ENCODE results near the gene KRTAP6-2. TPM values are rescaled to one million over a fixed set of nuclear protein-coding genes. Genes with fewer than 3 reads are reported as not detected.

The KRTAP6-2 gene
- total and polyA plus RNA-seq, 10 of the 15 experiments (the other 5 are each of a cell fraction or from before 2014, with no cell fraction given) = not detected

- TF ChIP-seq CBFB (IDR thresholded peaks at IDR 0.05; ENCODE audit: low read depth) = no peak
- TF ChIP-seq IKZF2 (IDR thresholded peaks at IDR 0.05) = no peak
These were observed 21.4 kb upstream of the KRTAP6-2 start (continued) for GRCh38 chr21:30620080-30620479.

DNA sequence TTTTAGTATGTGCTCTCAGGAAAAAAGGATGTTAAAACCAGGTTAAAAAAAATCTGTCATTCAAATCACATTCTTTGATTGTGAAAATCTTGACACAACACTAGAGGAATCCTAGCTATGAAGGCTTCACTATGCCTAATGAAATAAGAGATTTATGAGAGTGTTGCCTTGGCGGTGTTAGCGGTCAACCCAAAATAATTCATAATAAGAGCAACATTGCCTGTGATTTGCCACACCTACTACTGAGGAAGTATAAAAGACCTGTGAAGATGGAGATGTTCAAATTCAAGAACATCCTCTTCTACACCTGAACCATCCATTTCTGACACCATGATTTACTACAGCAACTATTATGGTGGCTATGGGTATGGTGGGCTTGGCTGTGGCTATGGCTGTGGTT is 17.4 kb upstream of the KRTAP6-2 start, which contains the start of gene KRTAP20-1:
Gene KRTAP20-1, plus strand, starts transcription at position 301 of the 400 bp plus-strand sequence. Its CDS starts 30 bp downstream, at position 331.
- POLR2A ChIA-PET = no interaction called here
- Histone ChIP-seq H3K79me2 (ENCODE audit: control insufficient read depth, insufficient read depth, low read length) (no peaks in the 10 kb centered on the region), H3K27ac (ENCODE audit: control insufficient read depth, insufficient read depth) (no peak within 1 kb of the TSS), H4K20me1 (ENCODE audit: control insufficient read depth, insufficient read depth) (no peaks in the 10 kb centered on the region), H3K36me3 (ENCODE audit: control insufficient read depth in 2 of 2, insufficient read depth in 2 of 2, low read length in 1 of 2) (no peaks in the 10 kb centered on the region), H3K4me1 (ENCODE audit: control insufficient read depth, insufficient read depth, low read length) (no peaks in the 10 kb centered on the region), H3K27me3 (replicated peaks in 1 of 2; ENCODE audit: control insufficient read depth in 2 of 2, insufficient read depth in 2 of 2, low read length in 1 of 2) (no peaks in the 10 kb centered on the region), H3K4me3 (no peak within 1 kb of the TSS), H3K9ac (ENCODE audit: control insufficient read depth, insufficient read depth, low read length) (no peak within 1 kb of the TSS), H3K9me3 (replicated peaks; ENCODE audit: control insufficient read depth, insufficient read depth, low read length) (no peaks in the 10 kb centered on the region), H3K4me2 (ENCODE audit: control insufficient read depth, insufficient read depth) (no peak within 1 kb of the TSS), H2AFZ (ENCODE audit: control insufficient read depth, low read depth, low read length) (no peak within 1 kb of the TSS)
- intact Hi-C loops (cut with micrococcal nuclease; ENCODE audit: unreplicated experiment) (no loop called here), in situ Hi-C loops (cut with MboI) (no loop called here)
- no TSS peak for BruUV-seq (replicated peaks)
- SMC1A ChIA-PET (ENCODE audit: uncharacterized antibody, unreplicated experiment) = no interaction called here
- WGBS (ENCODE audit: insufficient coverage, insufficient replicate concordance, low lambda C conversion rate, missing lambda C conversion rate) = 95% methylated on average over 2 of the region's 2 CpGs
- no peak for FAIRE-seq
- CTCF ChIA-PET = interaction anchor here (1.6 kb wide), 1 partner anchor 115 kb away, joined by 3 read pairs; no protein-coding TSS in a partner anchor
- no peak for DNase-seq (ENCODE audit: low read depth, low spot score)
- ATAC-seq = no peak
- TF ChIP-seq, protein P1, sequence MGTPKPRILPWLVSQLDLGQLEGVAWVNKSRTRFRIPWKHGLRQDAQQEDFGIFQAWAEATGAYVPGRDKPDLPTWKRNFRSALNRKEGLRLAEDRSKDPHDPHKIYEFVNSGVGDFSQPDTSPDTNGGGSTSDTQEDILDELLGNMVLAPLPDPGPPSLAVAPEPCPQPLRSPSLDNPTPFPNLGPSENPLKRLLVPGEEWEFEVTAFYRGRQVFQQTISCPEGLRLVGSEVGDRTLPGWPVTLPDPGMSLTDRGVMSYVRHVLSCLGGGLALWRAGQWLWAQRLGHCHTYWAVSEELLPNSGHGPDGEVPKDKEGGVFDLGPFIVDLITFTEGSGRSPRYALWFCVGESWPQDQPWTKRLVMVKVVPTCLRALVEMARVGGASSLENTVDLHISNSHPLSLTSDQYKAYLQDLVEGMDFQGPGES (IDR thresholded peaks at IDR 0.05) = no peak
- TF ChIP-seq ATF3 (IDR thresholded peaks at IDR 0.05; ENCODE audit: borderline replicate concordance, extremely low read depth, low read depth, low read length) (no peak), ZNF384 (IDR thresholded peaks at IDR 0.05; ENCODE audit: borderline replicate concordance, low read depth, low read length) (no peak), ZNF274 (IDR thresholded peaks at IDR 0.05; ENCODE audit: insufficient read depth, insufficient read length) (no peak), SREBF1 (IDR thresholded peaks at IDR 0.05; ENCODE audit: low read length) (no peak), FOXM1 (IDR thresholded peaks at IDR 0.05; ENCODE audit: low read depth, low read length) (no peak), BMI1 (IDR thresholded peaks at IDR 0.05; ENCODE audit: borderline replicate concordance) (no peak)
- TF ChIP-seq, protein P2, sequence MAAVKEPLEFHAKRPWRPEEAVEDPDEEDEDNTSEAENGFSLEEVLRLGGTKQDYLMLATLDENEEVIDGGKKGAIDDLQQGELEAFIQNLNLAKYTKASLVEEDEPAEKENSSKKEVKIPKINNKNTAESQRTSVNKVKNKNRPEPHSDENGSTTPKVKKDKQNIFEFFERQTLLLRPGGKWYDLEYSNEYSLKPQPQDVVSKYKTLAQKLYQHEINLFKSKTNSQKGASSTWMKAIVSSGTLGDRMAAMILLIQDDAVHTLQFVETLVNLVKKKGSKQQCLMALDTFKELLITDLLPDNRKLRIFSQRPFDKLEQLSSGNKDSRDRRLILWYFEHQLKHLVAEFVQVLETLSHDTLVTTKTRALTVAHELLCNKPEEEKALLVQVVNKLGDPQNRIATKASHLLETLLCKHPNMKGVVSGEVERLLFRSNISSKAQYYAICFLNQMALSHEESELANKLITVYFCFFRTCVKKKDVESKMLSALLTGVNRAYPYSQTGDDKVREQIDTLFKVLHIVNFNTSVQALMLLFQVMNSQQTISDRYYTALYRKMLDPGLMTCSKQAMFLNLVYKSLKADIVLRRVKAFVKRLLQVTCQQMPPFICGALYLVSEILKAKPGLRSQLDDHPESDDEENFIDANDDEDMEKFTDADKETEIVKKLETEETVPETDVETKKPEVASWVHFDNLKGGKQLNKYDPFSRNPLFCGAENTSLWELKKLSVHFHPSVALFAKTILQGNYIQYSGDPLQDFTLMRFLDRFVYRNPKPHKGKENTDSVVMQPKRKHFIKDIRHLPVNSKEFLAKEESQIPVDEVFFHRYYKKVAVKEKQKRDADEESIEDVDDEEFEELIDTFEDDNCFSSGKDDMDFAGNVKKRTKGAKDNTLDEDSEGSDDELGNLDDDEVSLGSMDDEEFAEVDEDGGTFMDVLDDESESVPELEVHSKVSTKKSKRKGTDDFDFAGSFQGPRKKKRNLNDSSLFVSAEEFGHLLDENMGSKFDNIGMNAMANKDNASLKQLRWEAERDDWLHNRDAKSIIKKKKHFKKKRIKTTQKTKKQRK (IDR thresholded peaks at IDR 0.05; ENCODE audit: low read depth, low read length) = no peak
- RAD21 ChIA-PET (ENCODE audit: unreplicated experiment) = no interaction called here

Measured in GM12878 (cell line).